NCI-H524 treated with DMSO at 0.1 percent for 48 hours (cell line): Measurements from ENCODE around the gene SLIT3.
"Not testable (repeated sequence)": the region's sequence is repeated elsewhere in the genome, so short reads cannot be mapped to it uniquely, and the experiment has no call there.

Experiments used
- DNase-seq: peaks from one replicate; lab custom pipeline; 2025; lab: John Stamatoyannopoulos, UW

Gene SLIT3

DNA sequence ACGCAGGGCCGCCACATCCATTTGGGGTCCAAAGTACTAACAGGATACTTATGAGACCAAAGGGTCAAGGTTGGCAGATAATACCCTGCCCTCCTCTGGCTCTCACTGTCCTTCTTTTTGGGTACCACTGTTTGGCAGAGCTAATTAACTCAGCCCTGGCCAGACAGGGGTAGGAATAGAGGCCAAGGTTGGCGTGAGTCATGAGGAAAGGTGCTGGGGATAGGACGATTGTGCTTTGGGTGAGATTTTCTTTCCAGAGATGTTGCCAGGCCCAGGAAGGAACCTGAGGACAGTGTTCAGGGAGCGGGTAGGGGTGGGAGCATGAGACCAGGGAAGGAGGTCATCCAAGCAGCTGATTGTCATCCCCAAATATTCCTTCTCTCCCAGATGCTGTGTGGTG is 529.9 kb downstream of the SLIT3 start:
- DNase-seq = no peak

DNA sequence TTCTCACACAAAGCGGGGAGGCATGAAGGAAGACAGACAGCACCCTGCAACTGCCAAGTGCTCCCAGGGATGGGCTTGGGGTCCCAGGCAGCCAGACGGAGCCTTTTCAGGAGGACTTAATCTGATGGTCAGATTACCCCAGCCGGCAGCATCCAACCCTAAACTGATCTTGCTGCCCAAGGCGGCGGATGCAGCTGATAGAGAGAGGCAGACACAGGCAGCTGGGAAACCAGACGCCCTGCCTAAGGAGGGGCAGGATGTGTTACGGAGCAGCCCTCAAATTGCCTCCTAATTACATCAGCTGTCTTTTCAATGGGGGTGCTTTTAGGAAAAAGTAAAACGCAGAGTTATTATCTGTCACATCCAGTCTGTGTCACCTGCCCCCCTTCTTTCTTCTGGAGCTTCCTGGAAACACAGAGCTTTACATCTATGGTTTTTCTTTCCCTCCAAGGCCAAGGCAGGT is 530.9 kb downstream of the SLIT3 start:
- peak; percentile 27 for DNase-seq

DNA sequence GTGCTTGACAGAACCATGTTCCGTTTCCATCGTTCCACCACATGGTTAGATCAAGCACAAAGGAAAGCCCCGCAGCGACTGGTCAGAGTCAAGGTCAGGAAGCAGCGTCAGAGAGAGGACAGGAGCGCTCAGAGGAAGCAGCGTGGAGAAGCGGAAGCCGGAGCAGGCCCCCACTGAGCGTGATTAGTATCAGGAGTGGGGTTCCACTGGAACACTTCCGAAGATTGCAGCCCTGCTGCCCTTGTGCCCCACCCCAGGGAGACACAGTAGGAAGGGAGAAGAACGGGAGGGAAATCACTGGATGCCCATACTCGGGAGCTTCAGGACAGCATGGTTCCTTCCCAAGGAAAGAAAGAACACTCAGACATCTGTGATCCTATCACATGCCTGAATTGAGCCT is 532.8 kb downstream of the SLIT3 start:
- no peak for DNase-seq

- peak; percentile 55 for DNase-seq
Observed at GRCh38 chr5:168766426-168766700, 534.6 kb downstream of the SLIT3 start.

- DNase-seq = peak; percentile 17
Observed at GRCh38 chr5:168765551-168766425, 535.2 kb downstream of the SLIT3 start.

- DNase-seq = no peak
Observed at GRCh38 chr5:168765086-168765550, 535.8 kb downstream of the SLIT3 start.

DNA sequence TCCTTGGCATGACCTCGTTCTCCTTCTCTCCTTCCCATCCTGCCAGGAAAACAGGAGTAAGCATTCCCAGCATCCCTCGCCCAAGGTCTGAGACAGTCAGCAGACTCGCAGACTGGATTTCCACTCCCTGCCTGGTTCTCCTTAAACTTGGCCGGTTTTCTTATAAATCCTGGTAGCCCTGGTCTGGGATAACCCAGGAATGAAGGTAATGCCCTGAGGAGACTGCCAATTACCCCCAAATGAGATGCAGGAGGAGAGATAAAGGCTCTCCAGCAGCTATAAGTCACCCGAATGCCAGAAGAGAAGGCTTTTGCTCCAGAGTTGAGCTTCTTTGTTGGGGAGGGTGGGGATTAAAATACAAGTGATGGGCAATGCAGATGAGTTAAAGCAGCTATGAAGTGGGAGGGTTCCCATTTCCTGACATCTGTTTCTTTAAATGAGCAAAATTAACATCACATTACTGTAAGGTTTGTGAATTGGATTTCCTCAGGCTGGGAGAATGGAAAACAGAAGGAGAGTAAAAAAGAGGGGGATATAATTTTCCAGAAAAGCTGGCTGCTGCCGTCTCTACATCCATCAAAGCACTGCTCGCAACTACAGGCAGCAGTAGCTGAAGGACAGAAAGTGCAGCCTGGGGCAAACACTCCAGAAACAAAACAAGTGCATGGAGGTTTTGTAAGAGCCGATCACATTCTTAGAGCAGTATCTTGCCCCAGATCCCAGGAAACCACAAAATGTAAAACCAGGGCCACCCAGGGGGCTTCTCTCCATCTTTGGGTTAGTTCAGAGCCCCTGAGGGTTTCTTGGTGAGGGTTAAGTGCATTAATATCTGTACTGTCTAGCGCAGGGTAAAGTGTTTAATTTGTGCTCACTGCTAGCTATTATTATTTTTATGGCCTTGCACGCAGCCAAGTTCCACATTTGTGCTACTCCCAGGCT is 544.2 kb downstream of the SLIT3 start:
- no peak for DNase-seq

DNA sequence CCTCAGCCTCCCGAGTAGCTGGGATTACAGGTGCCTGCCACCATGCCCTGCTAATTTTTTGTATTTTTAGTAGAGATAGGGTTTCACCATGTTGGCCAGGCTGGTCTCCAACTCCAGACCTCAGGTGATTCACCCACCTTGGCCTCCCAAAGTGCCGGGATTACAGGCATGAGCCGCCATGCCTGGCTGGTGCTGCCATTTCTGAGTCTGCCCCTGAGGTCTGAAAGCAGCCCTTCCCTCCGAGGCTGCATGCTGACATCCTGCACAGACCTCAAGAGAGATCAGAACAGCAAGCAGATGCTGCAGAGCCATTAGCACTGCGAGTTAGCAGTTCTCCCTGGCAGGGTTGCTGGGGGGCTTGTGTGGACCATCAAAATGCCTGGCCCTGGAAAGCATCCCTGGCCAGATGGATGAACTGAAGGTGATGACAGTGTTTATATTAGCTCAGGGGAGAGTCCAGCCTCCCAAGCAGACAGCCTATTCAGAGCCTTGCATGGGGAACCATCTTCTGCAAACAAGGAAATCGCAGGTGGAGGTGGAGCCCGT is 545.3 kb downstream of the SLIT3 start:
- no peak for DNase-seq

GRCh38 chr5:168753691-168754254 is 547.2 kb downstream of the SLIT3 start:
- DNase-seq = no peak

- DNase-seq = no peak
Observed at GRCh38 chr5:168752416-168753190, 548.3 kb downstream of the SLIT3 start.

GRCh38 chr5:168752012-168752411 is 548.9 kb downstream of the SLIT3 start:
- DNase-seq = no peak

GRCh38 chr5:168750926-168751325 is 550.0 kb downstream of the SLIT3 start:
- DNase-seq = no peak

GRCh38 chr5:168749391-168750100 is 551.4 kb downstream of the SLIT3 start:
- DNase-seq = no peak

GRCh38 chr5:168747987-168748777 is 552.8 kb downstream of the SLIT3 start:
- no peak for DNase-seq

- DNase-seq = no peak
Observed at GRCh38 chr5:168746893-168747640, 553.9 kb downstream of the SLIT3 start.

GRCh38 chr5:168746126-168746892 is 554.6 kb downstream of the SLIT3 start:
- DNase-seq = not testable (repeated sequence)

GRCh38 chr5:168743617-168744016 is 557.3 kb downstream of the SLIT3 start:
- no peak for DNase-seq

DNA sequence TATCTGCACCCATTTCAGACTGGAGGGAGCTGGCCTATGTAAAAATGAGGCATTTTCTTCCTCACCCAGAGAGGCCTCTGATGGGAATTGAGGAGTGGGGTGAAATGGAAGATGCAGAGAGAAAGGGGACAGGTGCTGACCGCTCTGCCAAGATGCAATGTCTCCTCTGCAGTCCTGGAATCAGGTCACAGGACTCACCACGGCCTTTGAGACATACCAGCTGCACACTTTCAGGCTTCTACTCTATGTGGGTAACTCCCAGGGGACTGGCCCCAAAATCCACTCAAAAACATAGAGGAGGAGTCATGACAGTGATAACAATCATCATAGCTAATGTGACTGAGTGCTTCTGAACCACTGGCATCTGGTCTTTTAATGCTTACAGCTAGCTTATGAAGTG is 558.6 kb downstream of the SLIT3 start:
- DNase-seq = not testable (repeated sequence)
